ENCODE results near the gene NOL12. TPM values are rescaled to one million over a fixed set of nuclear protein-coding genes. Genes with fewer than 3 reads are reported as not detected.

The NOL12 gene
- total RNA-seq, 1 experiment from 2014 or later: 30.4 TPM

DNA sequence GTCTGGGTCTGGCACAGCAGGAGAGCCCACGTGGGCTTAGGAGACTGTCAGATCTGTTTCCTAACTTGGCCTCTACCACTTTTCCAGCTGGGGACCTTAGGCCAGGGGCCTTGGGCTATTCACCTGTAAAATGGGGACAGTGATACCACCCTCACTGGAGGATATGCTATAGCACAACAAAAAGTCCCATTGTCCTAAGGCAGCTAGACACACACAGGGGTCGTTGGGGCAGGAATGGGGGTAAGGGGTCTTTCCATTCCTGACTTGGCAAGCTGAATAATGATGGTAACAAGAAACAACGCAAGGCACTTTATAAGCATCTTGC, 49.2 kb upstream of the NOL12 start:
- peaks cover 8% of the 10 kb centered on the region for H3K23me2 ChIP-seq (ENCODE audit: insufficient read length, low read depth, low read length, poor library complexity, severe bottlenecking)
- no peaks in the 10 kb centered on the region; the same call in 1 of the 2 replicates for H3K27me3 Mint-ChIP-seq (ENCODE audit: low read depth)
- no peak overlapping the region for H2BK12ac ChIP-seq (ENCODE audit: insufficient read length, low read depth, low read length)
- no peak overlapping the region for H2BK20ac ChIP-seq (ENCODE audit: low read depth, low read length, poor library complexity, severe bottlenecking)
- H3K4me2 ChIP-seq (ENCODE audit: insufficient read depth, insufficient read length, low read length): no peak overlapping the region
- H3K9me3 Mint-ChIP-seq: no peaks in the 10 kb centered on the region
- H3K56ac ChIP-seq (ENCODE audit: insufficient read length, low read depth, low read length): no peak overlapping the region
- H3K79me1 ChIP-seq (ENCODE audit: insufficient read depth, low read depth, low read length, poor library complexity, severe bottlenecking): no peaks in the 10 kb centered on the region
- H3K18ac ChIP-seq (ENCODE audit: insufficient read length, low read depth, low read length): no peak overlapping the region
- no peak overlapping the region for H3K9ac ChIP-seq (ENCODE audit: extremely low read depth, insufficient read length, low read length)
- H4K8ac ChIP-seq (replicated peaks; ENCODE audit: insufficient read length, low read depth, low read length): no peak overlapping the region
- H4K91ac ChIP-seq (ENCODE audit: insufficient read length, low read depth, low read length): no peak overlapping the region
- H3K14ac ChIP-seq (ENCODE audit: insufficient read depth, low read length): no peak overlapping the region
- H3K4ac ChIP-seq (ENCODE audit: low read depth, low read length): no peak overlapping the region
- H2AFZ ChIP-seq (ENCODE audit: low read length): no peak overlapping the region
- H3K9me3 ChIP-seq (ENCODE audit: control insufficient read depth, low read depth, low read length): no peaks in the 10 kb centered on the region
- H2BK120ac ChIP-seq (ENCODE audit: low read depth, low read length, poor library complexity, severe bottlenecking): no peak overlapping the region
- peaks cover 35 to 44% of the 10 kb centered on the region in 2 experiments for H3K4me1 Mint-ChIP-seq
- no peak overlapping the region for H3K4me3 Mint-ChIP-seq
- WGBS (ENCODE audit: extremely low coverage, insufficient read length, low lambda C conversion rate): no CpG with 5 or more reads among the region's 3 CpGs
- H3K23ac ChIP-seq (ENCODE audit: insufficient read length, low read depth, low read length): no peak overlapping the region
- peak overlapping the region in 1 of 3 experiments; percentile 65; a peak in 1 of 7 replicates for H3K27ac Mint-ChIP-seq
- no peak overlapping the region for H3K27ac ChIP-seq (ENCODE audit: insufficient read length, low read depth, low read length)
- H3T11ph ChIP-seq (ENCODE audit: low read length): no peak overlapping the region
- peaks cover 5% of the 10 kb centered on the region; the same call in 1 of the 2 replicates for H3K4me1 ChIP-seq (ENCODE audit: insufficient read depth, low read length)
- H2AK5ac ChIP-seq (ENCODE audit: insufficient read length, low read length): no peak overlapping the region
- no peak overlapping the region for H2BK15ac ChIP-seq (ENCODE audit: low read depth, low read length)
- H2BK5ac ChIP-seq (ENCODE audit: insufficient read length, low read length): no peak overlapping the region
- no peaks in the 10 kb centered on the region for H4K20me1 ChIP-seq (ENCODE audit: control insufficient read depth, insufficient read depth, insufficient read length)
- peaks cover 0 to 8% (median 3%) of the 10 kb centered on the region in 3 experiments; a peak in 4 of 7 replicates for H3K36me3 Mint-ChIP-seq (ENCODE audit: insufficient read depth in 1 of 3, low read depth in 3 of 3)
- TF ChIP-seq, protein P1, sequence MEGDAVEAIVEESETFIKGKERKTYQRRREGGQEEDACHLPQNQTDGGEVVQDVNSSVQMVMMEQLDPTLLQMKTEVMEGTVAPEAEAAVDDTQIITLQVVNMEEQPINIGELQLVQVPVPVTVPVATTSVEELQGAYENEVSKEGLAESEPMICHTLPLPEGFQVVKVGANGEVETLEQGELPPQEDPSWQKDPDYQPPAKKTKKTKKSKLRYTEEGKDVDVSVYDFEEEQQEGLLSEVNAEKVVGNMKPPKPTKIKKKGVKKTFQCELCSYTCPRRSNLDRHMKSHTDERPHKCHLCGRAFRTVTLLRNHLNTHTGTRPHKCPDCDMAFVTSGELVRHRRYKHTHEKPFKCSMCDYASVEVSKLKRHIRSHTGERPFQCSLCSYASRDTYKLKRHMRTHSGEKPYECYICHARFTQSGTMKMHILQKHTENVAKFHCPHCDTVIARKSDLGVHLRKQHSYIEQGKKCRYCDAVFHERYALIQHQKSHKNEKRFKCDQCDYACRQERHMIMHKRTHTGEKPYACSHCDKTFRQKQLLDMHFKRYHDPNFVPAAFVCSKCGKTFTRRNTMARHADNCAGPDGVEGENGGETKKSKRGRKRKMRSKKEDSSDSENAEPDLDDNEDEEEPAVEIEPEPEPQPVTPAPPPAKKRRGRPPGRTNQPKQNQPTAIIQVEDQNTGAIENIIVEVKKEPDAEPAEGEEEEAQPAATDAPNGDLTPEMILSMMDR (conservative IDR thresholded peaks at IDR 0.05): no peak
- H3K27me3 ChIP-seq (ENCODE audit: insufficient read depth, low read length): no peaks in the 10 kb centered on the region
- DNase-seq: no peak
- no peaks in the 10 kb centered on the region for H3K79me2 ChIP-seq (ENCODE audit: insufficient read depth, low read length)
- no peak overlapping the region for H4K5ac ChIP-seq (ENCODE audit: insufficient read length, low read depth, low read length)

Data from H9 (cell line).